Stomach (tissue), 4 donors: ENCODE results near the gene HEATR1.

ENCODE experiments used
- EP300 ChIP-seq: sonication (generic); formaldehyde crosslinking; IDR thresholded peaks from one replicate; pipeline ENCODE4 v1.6.1; 2017; ENCODE audit warnings: antibody characterized with exemption
- POLR2A ChIP-seq, 4 donors: fragments of 450-650 bp; IDR thresholded peaks; one replicate each; pipeline ENCODE4 v1.6.1; 2016; ENCODE audit warnings: antibody characterized with exemption in 4 of 4, control low read depth in 2 of 4, mild to moderate bottlenecking in 1 of 4, moderate library complexity in 1 of 4
- POLR2AphosphoS5 ChIP-seq, 3 donors: sonication (generic); formaldehyde crosslinking; IDR thresholded peaks; one replicate each; pipeline ENCODE4 v1.6.1; 2016; ENCODE audit warnings: antibody characterized with exemption in 3 of 3
- TF ChIP-seq, protein P1 (sequence below), 7 experiments: fragments of 450-650 bp in 4 of 7; fragments of 200-600 bp in 3 of 7; sonication (generic) in 3 of 7; IDR thresholded peaks; one replicate each; pipeline ENCODE4 v1.5.1; 2016 to 2019; ENCODE audit warnings: antibody characterized with exemption in 7 of 7, control low read depth in 2 of 7, mild to moderate bottlenecking in 1 of 7

DNA sequence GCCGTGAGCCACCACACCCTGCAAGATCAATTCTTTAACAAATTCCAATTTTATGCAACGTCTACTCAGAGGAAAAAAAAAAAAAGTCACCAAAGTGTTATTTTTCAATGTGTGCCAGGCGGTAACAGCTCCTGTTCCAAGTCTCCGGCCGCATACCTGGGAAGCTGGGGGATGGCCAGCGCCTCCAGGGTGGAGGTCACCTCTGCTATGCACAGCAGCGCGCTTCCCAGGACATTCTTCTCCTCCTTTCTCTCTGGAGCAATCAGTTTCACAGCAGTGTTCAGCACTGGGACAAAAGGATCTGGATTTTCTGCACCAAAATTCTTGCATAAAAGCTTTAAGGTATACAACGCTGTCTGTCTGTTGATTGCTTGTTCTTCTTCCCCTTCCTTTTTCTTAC, 46.2 kb downstream of the HEATR1 start:
- TF ChIP-seq POLR2A (IDR thresholded peaks at IDR 0.05) (no peak), POLR2AphosphoS5 (IDR thresholded peaks at IDR 0.05) (no peak), EP300 (no peak)
- TF ChIP-seq, protein P1, sequence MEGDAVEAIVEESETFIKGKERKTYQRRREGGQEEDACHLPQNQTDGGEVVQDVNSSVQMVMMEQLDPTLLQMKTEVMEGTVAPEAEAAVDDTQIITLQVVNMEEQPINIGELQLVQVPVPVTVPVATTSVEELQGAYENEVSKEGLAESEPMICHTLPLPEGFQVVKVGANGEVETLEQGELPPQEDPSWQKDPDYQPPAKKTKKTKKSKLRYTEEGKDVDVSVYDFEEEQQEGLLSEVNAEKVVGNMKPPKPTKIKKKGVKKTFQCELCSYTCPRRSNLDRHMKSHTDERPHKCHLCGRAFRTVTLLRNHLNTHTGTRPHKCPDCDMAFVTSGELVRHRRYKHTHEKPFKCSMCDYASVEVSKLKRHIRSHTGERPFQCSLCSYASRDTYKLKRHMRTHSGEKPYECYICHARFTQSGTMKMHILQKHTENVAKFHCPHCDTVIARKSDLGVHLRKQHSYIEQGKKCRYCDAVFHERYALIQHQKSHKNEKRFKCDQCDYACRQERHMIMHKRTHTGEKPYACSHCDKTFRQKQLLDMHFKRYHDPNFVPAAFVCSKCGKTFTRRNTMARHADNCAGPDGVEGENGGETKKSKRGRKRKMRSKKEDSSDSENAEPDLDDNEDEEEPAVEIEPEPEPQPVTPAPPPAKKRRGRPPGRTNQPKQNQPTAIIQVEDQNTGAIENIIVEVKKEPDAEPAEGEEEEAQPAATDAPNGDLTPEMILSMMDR (IDR thresholded peaks at IDR 0.05), result no peak
